Frontal cortex (tissue), 4 donors: ENCODE data around the gene CELF4. TPM values are rescaled to one million over a fixed set of nuclear protein-coding genes. Genes with fewer than 3 reads are reported as not detected.

Experiments used
- DNase-seq, 2 donors: peaks; one replicate each; pipeline ENCODE4 v3.0.0; 2012; ENCODE audit warnings: low spot score in 2 of 2
- FAIRE-seq: peaks from 2 replicates; lab custom pipeline; 2012; peaks lifted over from hg19 to GRCh38; lab: Jason Lieb, UNC
- total RNA-seq: library from RNA; depleted of rRNA; stranded (reverse); fragments of >200 nt; gene quantifications from one replicate; pipeline ENCODE4 v1.2.3, GENCODE V29; 2014
- donor health status: control.
- donor health status: control.
- donor health status: control.

CELF4 gene
- total RNA-seq, 1 donor from 2014 or later = 92.9 TPM

DNA sequence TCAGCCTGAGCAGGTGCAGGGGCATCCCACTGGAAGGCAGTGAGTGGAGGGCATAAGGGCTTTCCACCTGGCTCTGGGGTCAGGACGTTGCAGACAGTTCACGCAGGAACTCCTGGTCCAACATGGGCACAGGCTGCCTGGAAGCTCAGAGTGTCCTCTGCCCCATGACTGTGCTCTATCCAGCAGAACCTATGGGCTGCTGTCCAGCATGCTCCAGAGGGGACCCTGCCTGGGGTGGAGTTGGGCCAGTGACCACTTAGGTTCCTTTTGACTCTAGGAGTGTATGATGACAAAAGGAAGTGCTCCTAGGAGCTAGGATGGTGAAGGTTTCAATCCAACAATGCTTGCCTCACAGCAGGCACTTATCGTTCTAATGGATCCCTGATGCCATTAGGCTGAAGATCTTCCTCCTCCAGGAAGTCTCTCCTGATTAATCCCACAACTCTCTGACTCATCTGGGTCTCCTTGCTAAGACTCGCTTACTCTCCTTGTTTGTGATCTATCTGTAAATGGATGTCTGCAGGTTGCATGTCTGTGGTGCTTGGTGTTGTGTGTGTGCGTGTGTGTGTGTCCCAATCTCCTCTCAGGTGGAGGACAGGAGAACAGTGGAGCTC is 224.0 kb downstream of the CELF4 start:
- DNase-seq (no peak), FAIRE-seq (no peak)

DNA sequence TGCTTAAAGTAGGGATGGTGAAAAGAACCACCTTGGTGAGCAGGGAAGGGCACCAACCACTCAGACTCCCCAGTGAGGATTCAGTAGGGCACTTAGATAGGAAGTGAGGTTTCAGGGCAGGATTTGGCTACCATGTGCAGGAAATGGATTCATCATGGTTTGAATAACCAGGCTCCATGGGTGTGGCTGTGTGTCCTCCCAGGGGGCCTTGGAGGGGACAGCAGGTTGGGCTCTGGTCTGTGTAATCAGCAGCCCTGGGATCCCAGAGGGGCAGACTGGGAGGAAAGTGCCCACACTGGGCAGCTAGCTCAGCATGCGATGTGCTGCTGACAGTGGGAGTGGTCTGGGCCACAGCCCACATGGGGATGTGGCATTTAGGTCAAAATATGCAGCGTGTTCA is 224.6 kb downstream of the CELF4 start:
- no peak for DNase-seq
- FAIRE-seq = no peak

GRCh38 chr18:37339701-37340215 is 225.8 kb downstream of the CELF4 start:
- DNase-seq (no peak), FAIRE-seq (no peak)

GRCh38 chr18:37336568-37337285 is 228.9 kb downstream of the CELF4 start:
- FAIRE-seq (no peak), DNase-seq (no peak)

DNA sequence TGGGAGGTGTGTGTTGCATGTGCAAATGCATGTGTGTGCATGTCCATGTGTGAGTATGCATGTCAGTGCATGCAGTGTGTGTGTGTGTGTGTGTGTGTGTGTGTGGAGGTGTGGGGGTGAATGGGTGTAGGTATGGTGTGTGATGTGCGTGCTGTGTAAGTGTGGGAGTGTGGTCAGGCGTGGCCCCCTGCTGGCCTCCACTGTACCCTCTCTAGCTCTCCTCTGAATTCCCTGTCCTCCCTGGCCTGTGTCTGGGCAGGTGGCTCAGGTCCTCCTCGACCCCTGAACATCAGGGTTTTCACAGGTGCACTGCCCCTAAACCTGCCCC is 230.2 kb downstream of the CELF4 start:
- DNase-seq (no peak), FAIRE-seq (no peak)

GRCh38 chr18:37334631-37335408 is 230.8 kb downstream of the CELF4 start:
- FAIRE-seq (no peak), DNase-seq (peak in 1 of 2 donors; percentile 54)

DNA sequence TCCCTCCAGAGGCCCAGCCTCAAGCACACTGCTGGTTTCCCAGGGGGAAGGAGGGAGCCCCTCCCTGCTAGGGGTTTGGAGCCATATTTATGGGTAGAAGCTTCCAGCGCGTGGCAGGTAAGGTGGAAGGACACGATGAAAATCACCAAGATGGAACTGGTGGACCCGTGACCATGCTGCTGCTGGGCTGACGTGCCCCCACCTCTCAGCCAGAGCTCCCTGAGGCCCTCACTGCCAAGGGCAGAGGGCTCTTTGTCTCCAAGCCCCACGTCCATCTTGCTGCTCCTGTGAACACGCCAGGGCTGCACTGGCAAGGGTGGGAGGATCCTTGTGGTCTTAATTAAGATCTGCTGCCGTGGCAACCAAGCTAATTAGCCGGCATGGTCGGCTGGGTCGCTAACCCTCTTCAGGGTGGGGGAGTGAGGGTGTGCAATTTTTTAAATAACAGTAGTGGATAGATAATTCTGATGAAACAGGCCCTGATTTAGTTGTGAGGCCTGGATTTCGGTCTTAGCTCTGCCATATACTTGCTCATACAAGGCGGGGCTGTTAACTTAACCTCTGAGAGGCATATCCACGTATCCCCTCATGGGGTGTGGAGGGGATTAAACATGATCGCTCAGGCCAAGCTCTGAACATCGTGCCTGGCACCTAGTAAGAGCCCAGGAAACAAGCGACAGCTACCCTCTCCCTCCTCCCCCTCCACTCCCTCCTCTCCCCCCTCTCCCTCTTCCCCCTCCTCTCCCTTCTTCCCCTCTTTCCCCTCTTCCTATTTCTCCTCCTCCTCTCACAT is 232.8 kb downstream of the CELF4 start:
- DNase-seq (no peak), FAIRE-seq (no peak)

DNA sequence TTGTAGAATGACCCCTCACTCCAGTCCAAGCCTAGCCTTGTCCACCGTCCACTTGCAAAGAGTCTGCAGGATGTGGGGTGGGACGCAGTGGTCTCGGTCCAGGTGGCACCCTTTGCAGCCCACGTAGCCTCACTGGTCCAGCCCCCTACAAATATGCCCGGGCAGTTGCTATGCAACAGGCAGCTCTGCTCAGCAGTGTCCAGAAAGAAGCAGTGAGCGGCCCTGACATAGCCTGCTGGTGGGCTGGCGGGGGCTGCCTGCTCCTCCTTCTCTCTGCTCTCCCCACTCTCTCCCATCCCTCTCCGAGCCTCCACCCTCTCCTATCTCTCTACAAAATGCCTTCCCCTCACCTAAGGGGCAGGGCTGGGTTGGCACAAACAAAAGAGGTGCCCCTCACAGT is 233.4 kb downstream of the CELF4 start:
- DNase-seq (no peak), FAIRE-seq (no peak)

DNA sequence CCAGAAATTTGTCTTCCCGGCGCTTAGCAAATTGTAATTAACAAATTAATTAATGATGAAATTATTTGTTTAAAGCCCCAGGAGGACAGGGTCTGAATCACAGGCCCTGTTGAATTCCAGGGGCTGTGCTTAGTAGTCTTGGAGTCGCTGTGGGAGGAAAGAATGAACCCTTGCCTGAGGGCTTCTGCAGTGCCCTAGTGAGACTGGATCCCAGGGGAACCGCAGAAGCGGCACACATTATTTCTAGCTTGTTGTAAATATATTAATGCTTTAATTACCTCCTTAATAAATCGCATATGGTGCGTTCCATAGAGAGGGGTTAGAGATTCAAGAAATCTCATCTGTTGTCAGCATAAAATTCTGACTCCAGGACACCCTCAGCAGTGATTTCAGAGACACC is 235.4 kb downstream of the CELF4 start:
- no peak for FAIRE-seq
- DNase-seq = no peak

GRCh38 chr18:37328946-37329719 is 236.5 kb downstream of the CELF4 start:
- no peak for DNase-seq
- no peak for FAIRE-seq

- FAIRE-seq = no peak
- DNase-seq = no peak
Measured at GRCh38 chr18:37327063-37327577, 238.5 kb downstream of the CELF4 start.

- DNase-seq (peak in 1 of 2 donors; percentile 54), FAIRE-seq (no peak)
Measured at GRCh38 chr18:37322492-37323035, 243.0 kb downstream of the CELF4 start.

- FAIRE-seq = no peak
- no peak for DNase-seq
Measured at GRCh38 chr18:37321582-37322491, 243.8 kb downstream of the CELF4 start.

DNA sequence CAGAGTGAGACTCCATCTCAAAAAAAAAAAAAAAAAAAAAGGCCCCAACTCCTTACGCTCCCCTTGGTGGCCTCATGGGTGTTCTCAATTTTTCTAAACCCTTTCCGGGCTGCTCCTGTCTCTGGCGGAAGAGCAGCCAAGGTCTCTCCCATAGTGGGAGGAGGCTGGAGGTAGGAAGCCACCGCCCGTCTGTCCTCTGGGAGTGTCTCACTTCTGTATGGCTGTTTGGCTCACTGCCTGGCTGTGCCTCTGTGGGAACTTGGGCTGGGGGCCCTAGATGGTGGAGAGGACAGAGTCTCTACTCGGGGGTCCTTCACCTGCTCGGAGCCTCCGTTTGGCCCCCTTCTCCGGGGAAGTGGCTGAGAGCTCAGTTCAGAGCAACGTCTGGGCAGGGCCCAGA is 245.3 kb downstream of the CELF4 start:
- DNase-seq (no peak), FAIRE-seq (no peak)

DNA sequence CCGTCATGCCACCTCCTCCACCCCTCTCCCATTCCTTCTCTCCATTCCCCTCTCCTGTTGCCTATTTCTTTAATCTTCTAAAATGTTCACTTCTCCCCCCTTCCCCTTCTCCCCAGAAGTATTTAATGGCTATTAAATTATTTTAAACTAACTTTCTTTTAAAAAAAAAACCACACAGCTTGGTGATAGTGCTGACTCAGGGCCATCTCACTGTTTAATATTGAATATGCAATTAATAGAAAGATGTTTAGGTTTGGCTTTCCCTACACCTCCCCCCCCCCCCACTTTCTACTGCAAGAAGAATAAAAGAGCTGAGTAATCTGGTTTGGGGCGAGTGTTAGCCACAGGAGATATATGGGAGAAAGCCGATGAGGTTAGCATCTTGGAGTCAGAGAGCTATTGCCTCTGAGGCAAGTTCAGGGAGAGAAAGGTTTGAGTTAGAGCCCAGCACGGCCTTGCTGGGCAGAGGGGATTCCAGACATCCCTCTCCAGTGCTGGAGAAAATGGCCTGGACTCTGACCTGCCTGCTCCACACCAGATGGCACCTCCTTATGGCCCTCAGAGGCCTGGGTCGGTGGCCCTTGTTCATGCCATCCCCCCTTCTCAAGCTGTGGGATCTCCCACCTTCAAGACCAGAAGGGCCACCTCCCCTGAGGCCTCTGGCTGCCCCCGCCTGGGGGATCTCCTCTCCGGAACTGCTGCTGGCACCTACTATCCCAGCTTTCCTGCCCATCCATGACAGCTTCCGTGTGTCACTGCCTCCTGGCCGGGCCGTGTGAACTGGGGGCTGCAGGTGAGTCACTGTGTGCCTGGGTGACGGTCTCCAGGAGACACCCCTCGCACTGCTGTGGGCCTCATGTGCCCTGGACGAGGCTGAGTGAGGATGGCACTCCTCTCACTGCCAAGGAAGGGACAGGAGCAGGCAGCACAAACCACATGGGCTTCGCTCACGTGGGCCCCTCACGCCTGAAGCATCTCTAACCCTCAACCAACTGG is 246.9 kb downstream of the CELF4 start:
- no peak for DNase-seq
- FAIRE-seq = no peak

DNA sequence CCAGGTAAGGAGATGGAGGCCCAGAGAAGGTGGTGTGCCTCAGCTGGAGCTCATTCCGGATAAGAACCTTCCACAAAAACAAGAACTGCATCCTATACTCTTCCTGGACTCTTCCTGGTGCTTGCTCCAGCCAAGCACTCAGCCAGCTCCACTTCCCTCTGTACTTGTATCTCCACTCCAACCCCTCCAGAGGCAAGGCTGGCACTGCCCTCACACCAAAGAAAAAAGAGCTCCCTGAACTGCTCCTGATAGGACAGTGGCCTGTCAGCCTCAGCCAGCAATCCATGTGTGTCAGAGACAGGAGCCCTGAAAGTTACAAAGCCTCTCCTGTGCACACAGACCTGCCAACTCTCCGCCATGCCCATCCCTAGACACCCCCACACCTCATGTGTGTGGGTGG is 248.1 kb downstream of the CELF4 start:
- FAIRE-seq (no peak), DNase-seq (no peak)

DNA sequence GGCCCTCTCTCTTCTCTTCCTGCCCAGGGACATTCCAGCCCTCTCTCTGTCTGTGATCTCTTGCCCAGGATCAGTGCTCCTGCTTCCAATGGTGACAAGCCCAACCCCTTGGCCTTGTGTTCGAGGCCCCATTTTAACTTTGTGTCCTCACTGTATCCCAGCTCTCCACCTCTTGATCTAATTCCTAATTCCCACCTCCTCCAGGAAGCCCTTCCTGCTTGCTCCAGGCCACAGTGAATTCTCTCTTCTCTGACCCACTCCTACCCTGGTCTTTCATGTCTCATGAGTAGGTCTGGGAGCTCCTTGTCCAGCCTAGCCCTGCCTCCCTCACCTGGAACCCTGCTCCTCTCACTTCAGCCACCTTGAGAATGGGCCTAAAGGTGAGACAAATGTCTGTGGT is 249.1 kb downstream of the CELF4 start:
- DNase-seq = no peak
- no peak for FAIRE-seq
